Fibroblast of lung (primary cell): ENCODE data around the gene BCAR1. TPM values are rescaled to one million over a fixed set of nuclear protein-coding genes. Genes with fewer than 3 reads are reported as not detected.
"Not testable (repeated sequence)": the region's sequence is repeated elsewhere in the genome, so short reads cannot be mapped to it uniquely, and the experiment has no call there.

ENCODE experiments used
- DNase-seq, 2 donors: peaks; one replicate each; pipeline versions ENCODE4 v3.0.0 to v3.0.0-alpha.2; 2010; ENCODE audit warnings: low read depth in 2 of 2
- H2AFZ ChIP-seq: 2 replicates; pipeline ENCODE4 v1.5.1; 2012; ENCODE audit warnings: low read length, control low read depth, inconsistent platforms
- H3K27ac ChIP-seq: 2 replicates; pipeline ENCODE4 v1.5.1; 2011; ENCODE audit warnings: low read length, control low read depth; ENCODE audit not compliant: insufficient read depth
- H3K27me3 ChIP-seq: 2 replicates; pipeline ENCODE4 v1.5.1; 2011; ENCODE audit warnings: mild to moderate bottlenecking, low read length; ENCODE audit not compliant: control insufficient read depth, insufficient read depth
- H3K36me3 ChIP-seq: 2 replicates; pipeline ENCODE4 v1.5.1; 2011; ENCODE audit warnings: low read length; ENCODE audit not compliant: control insufficient read depth, insufficient read depth
- H3K4me1 ChIP-seq: 2 replicates; pipeline ENCODE4 v1.5.1; 2011; ENCODE audit warnings: low read length; ENCODE audit not compliant: control insufficient read depth, insufficient read depth; ENCODE audit errors: extremely low read depth
- H3K4me2 ChIP-seq: 2 replicates; pipeline ENCODE4 v1.5.1; 2011; ENCODE audit warnings: low read length, control low read depth; ENCODE audit not compliant: insufficient read depth; ENCODE audit errors: extremely low read depth
- H3K4me3 ChIP-seq, 4 experiments: fragments of 200-600 bp in 1 of 4; sonication (generic) in 1 of 4; replicated peaks in 1 of 4; 2 replicates each; pipeline ENCODE4 v1.5.1; 2011 to 2016; ENCODE audit warnings: low read length in 4 of 4, low read depth in 3 of 4, mild to moderate bottlenecking in 3 of 4, control low read depth in 2 of 4, inconsistent platforms in 1 of 4, mixed read lengths in 1 of 4; ENCODE audit not compliant: insufficient read depth in 1 of 4; ENCODE audit errors: control extremely low read depth in 1 of 4
- H3K79me2 ChIP-seq: 2 replicates; pipeline ENCODE4 v1.5.1; 2012; ENCODE audit warnings: mild to moderate bottlenecking, low read length, inconsistent platforms; ENCODE audit not compliant: control insufficient read depth, insufficient read depth
- H3K9ac ChIP-seq: 2 replicates; pipeline ENCODE4 v1.5.1; 2011; ENCODE audit warnings: mild to moderate bottlenecking, low read length, control low read depth; ENCODE audit not compliant: insufficient read depth
- H3K9me3 ChIP-seq: 2 replicates; pipeline ENCODE4 v1.5.1; 2012; ENCODE audit warnings: low read depth, low read length; ENCODE audit not compliant: control insufficient read depth, insufficient read depth
- H4K20me1 ChIP-seq: 2 replicates; pipeline ENCODE4 v1.5.1; 2011; ENCODE audit warnings: low read length; ENCODE audit not compliant: control insufficient read depth, insufficient read depth; ENCODE audit errors: extremely low read depth
- EZH2 ChIP-seq: IDR thresholded peaks from 2 replicates; pipeline ENCODE4 v1.5.1; 2012; ENCODE audit warnings: low read length, control low read depth, mild to moderate bottlenecking; ENCODE audit errors: missing control alignments
- polyA plus RNA-seq, 2 donors: library from polyadenylated mRNA; depleted of rRNA in 1 of 2; stranded (reverse) in 1 of 2; unstranded in 1 of 2; fragments of >200 nt; gene quantifications; 2 replicates each; pipeline ENCODE4 v1.2.1, GENCODE V29; 2011 to 2012; ENCODE audit warnings: missing spikeins in 1 of 2
- total RNA-seq: library from RNA; depleted of rRNA; stranded (reverse); fragments of >200 nt; gene quantifications from 2 replicates; pipeline ENCODE4 v1.2.1, GENCODE V29; 2014
- TF ChIP-seq, protein P1 (sequence below), 2 donors: IDR thresholded peaks in 1 of 2; conservative IDR thresholded peaks in 1 of 2; 1 replicate in 1 of 2; 2 replicates in 1 of 2; pipeline ENCODE4 v1.5.1; 2011 to 2012; ENCODE audit warnings: low read length in 2 of 2, control low read depth in 1 of 2, inconsistent platforms in 1 of 2, low read depth in 1 of 2, mild to moderate bottlenecking in 1 of 2

Gene BCAR1
- total and polyA plus RNA-seq, 2 donors (not counting 1 experiment from before 2014, with no cell fraction given): 36.8 to 66.5 TPM

DNA sequence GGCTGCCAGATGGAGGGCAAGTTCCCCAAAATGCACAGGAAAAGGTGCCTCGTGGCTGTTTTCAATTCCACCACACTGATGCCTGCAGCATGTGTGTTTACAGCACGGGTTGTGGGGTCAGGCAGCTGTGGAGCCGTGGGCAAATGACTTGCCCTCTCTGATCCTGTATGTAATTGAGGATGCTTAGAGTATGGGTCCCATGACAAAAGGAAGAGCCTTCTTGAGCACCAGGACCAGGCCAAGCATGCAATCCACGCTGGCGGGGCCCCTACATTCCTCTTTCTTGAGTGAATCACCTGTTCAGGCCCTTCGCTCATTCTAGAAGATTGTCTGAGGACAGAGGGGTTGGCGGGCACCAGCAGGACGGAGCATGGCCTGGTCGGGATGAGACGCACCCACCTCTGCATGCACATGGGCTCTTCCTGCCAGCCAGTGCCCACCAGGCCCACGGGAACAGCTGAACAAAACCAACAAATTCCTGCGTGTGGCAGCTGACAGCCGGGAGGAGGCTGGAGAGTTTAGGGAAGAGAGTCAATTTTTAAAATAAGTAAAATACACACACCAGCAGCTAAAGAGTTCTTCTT lies 43.1 kb downstream of the BCAR1 start:
- DNase-seq: no peak
- Histone ChIP-seq H4K20me1 (no peaks in the 10 kb centered on the region), H3K36me3 (no peaks in the 10 kb centered on the region), H3K4me2 (no peak overlapping the region), H3K4me3 (no peak overlapping the region), H3K27me3 (no peaks in the 10 kb centered on the region), H3K9me3 (no peaks in the 10 kb centered on the region), H3K9ac (no peak overlapping the region), H3K79me2 (no peaks in the 10 kb centered on the region), H3K4me1 (no peaks in the 10 kb centered on the region), H2AFZ (no peak overlapping the region), H3K27ac (no peak overlapping the region)
- no peak for TF ChIP-seq EZH2
- TF ChIP-seq, protein P1, sequence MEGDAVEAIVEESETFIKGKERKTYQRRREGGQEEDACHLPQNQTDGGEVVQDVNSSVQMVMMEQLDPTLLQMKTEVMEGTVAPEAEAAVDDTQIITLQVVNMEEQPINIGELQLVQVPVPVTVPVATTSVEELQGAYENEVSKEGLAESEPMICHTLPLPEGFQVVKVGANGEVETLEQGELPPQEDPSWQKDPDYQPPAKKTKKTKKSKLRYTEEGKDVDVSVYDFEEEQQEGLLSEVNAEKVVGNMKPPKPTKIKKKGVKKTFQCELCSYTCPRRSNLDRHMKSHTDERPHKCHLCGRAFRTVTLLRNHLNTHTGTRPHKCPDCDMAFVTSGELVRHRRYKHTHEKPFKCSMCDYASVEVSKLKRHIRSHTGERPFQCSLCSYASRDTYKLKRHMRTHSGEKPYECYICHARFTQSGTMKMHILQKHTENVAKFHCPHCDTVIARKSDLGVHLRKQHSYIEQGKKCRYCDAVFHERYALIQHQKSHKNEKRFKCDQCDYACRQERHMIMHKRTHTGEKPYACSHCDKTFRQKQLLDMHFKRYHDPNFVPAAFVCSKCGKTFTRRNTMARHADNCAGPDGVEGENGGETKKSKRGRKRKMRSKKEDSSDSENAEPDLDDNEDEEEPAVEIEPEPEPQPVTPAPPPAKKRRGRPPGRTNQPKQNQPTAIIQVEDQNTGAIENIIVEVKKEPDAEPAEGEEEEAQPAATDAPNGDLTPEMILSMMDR (conservative IDR thresholded peaks at IDR 0.05 in 1 of 2, IDR thresholded peaks at IDR 0.05 in 1 of 2; ENCODE audit: low read depth in 1 of 2, low read length in 2 of 2): no peak

DNA sequence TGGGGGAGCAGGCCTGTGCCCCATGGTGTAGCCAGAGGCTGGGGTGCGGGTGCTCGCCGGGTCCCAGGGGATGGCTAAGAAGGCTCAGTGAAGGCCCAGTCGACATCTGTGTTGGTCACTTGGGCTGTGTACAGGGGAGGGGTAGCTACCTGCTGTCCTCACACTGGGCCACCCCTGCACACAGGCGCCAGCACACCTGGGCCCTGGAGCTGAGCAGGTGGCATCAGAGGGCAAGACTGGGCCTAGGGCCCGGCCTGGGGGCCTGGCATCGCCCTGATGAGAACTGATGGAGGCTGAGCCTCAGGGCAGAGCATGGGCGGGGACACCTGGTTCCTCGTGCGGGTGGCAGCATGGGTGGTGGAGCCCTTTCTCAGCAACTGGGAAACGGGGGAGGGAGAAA lies 43.6 kb downstream of the BCAR1 start:
- H3K9ac ChIP-seq: no peak overlapping the region
- H3K9me3 ChIP-seq: no peaks in the 10 kb centered on the region
- H3K27me3 ChIP-seq: no peaks in the 10 kb centered on the region
- DNase-seq: no peak
- H3K36me3 ChIP-seq: no peaks in the 10 kb centered on the region
- H3K4me1 ChIP-seq: no peaks in the 10 kb centered on the region
- no peak for TF ChIP-seq EZH2
- TF ChIP-seq, protein P1 (conservative IDR thresholded peaks at IDR 0.05 in 1 of 2, IDR thresholded peaks at IDR 0.05 in 1 of 2; ENCODE audit: low read depth in 1 of 2, low read length in 2 of 2): no peak
- no peaks in the 10 kb centered on the region for H3K79me2 ChIP-seq
- no peak overlapping the region for H3K27ac ChIP-seq
- no peaks in the 10 kb centered on the region for H4K20me1 ChIP-seq
- no peak overlapping the region for H3K4me2 ChIP-seq
- no peak overlapping the region for H2AFZ ChIP-seq
- H3K4me3 ChIP-seq: no peak overlapping the region

- no peaks in the 10 kb centered on the region for H3K4me1 ChIP-seq
- TF ChIP-seq EZH2: no peak
- TF ChIP-seq, protein P1 (conservative IDR thresholded peaks at IDR 0.05 in 1 of 2, IDR thresholded peaks at IDR 0.05 in 1 of 2; ENCODE audit: low read depth in 1 of 2, low read length in 2 of 2): no peak
- H4K20me1 ChIP-seq: no peaks in the 10 kb centered on the region
- no peak within 1 kb of the TSS for H3K4me2 ChIP-seq
- DNase-seq: no peak
- no peaks in the 10 kb centered on the region for H3K79me2 ChIP-seq
- no peak within 1 kb of the TSS for H3K27ac ChIP-seq
- H3K27me3 ChIP-seq: no peaks in the 10 kb centered on the region
- no peaks in the 10 kb centered on the region for H3K36me3 ChIP-seq
- H3K4me3 ChIP-seq: no peak within 1 kb of the TSS
- no peaks in the 10 kb centered on the region for H3K9me3 ChIP-seq
- H3K9ac ChIP-seq: no peak within 1 kb of the TSS
- no peak within 1 kb of the TSS for H2AFZ ChIP-seq
Observed at GRCh38 chr16:75206749-75207451, 44.5 kb downstream of the BCAR1 start, which contains the start of gene CTRB2. Gene CTRB2, minus strand, starts transcription at chr16:75207161. Its CDS starts 20 bp downstream, at chr16:75207141.

- not testable (repeated sequence) for H3K27ac ChIP-seq, H3K36me3 ChIP-seq, DNase-seq, H3K27me3 ChIP-seq, H3K4me2 ChIP-seq, H3K9ac ChIP-seq, H3K9me3 ChIP-seq, H4K20me1 ChIP-seq, H3K4me1 ChIP-seq, H3K4me3 ChIP-seq, H2AFZ ChIP-seq, H3K79me2 ChIP-seq
Observed at GRCh38 chr16:75205961-75206748, 45.3 kb downstream of the BCAR1 start.
